Neural cell (in vitro differentiated cells): ENCODE data around the gene CANT1. TPM values are rescaled to one million over a fixed set of nuclear protein-coding genes. Genes with fewer than 3 reads are reported as not detected.

Experiments used
- H2AFZ ChIP-seq: fragments of 200-600, 300-800 bp; sonication (generic), shearing (Covaris generic); 2 replicates; pipeline ENCODE4 v1.6.0; 2014; ENCODE audit warnings: low read depth, mild to moderate bottlenecking, antibody characterized with exemption, low read length, moderate library complexity
- H3F3A ChIP-seq: fragments of 200-600 bp; shearing (Covaris generic); 2 replicates; pipeline ENCODE4 v1.6.1; 2016; ENCODE audit warnings: mild to moderate bottlenecking, moderate library complexity, mixed read lengths, antibody characterized with exemption, low read length; ENCODE audit not compliant: insufficient read depth, poor library complexity, severe bottlenecking
- H3K27ac ChIP-seq: fragments of 200-600, 300-800 bp; sonication (generic), shearing (Covaris generic); 2 replicates; pipeline ENCODE4 v1.5.1; 2014; ENCODE audit warnings: mild to moderate bottlenecking, low read length, moderate library complexity
- H3K27me3 ChIP-seq: fragments of 300-800, 200-600 bp; sonication (generic), shearing (Covaris generic); 2 replicates; pipeline ENCODE4 v1.6.0; 2014; ENCODE audit warnings: mild to moderate bottlenecking, low read depth, low read length, moderate library complexity; ENCODE audit not compliant: insufficient read depth
- H3K36me3 ChIP-seq: fragments of 300-800, 200-600 bp; sonication (generic), shearing (Covaris generic); 2 replicates; pipeline ENCODE4 v1.5.1; 2014; ENCODE audit warnings: mild to moderate bottlenecking, antibody characterized with exemption, low read length, moderate library complexity; ENCODE audit not compliant: insufficient read depth
- H3K4me2 ChIP-seq: fragments of 300-800, 200-600 bp; sonication (generic), shearing (Covaris generic); 2 replicates; pipeline ENCODE4 v1.6.0; 2014; ENCODE audit warnings: mild to moderate bottlenecking, low read length
- H3K4me3 ChIP-seq: fragments of 300-800, 200-600 bp; sonication (generic), shearing (Covaris generic); 2 replicates; pipeline ENCODE4 v1.5.1; 2014; ENCODE audit warnings: mild to moderate bottlenecking, low read length, moderate library complexity
- H3K79me2 ChIP-seq: fragments of 200-600 bp; shearing (Covaris generic); replicated peaks from 2 replicates; pipeline ENCODE4 v1.6.0; 2014; ENCODE audit warnings: mild to moderate bottlenecking, low read length, moderate library complexity; ENCODE audit not compliant: insufficient read depth
- H3K9ac ChIP-seq: fragments of 300-800, 200-600 bp; sonication (generic), shearing (Covaris generic); 2 replicates; pipeline ENCODE4 v1.6.1; 2016; ENCODE audit warnings: mild to moderate bottlenecking, low read length, mixed read lengths
- H3K9me2 ChIP-seq: fragments of 200-600 bp; shearing (Covaris generic); 2 replicates; pipeline ENCODE4 v1.6.1; 2016; ENCODE audit warnings: mild to moderate bottlenecking, low read length, mixed read lengths; ENCODE audit not compliant: insufficient read depth
- H3K9me3 ChIP-seq: fragments of 200-600, 300-800 bp; sonication (generic), shearing (Covaris generic); 2 replicates; pipeline ENCODE4 v1.6.1; 2016; ENCODE audit warnings: mild to moderate bottlenecking, mixed run types, low read length, moderate library complexity, mixed read lengths
- H4K20me1 ChIP-seq: fragments of 200-600 bp; shearing (Covaris generic); 2 replicates; pipeline ENCODE4 v1.6.1; 2016; ENCODE audit warnings: mild to moderate bottlenecking, mixed run types; ENCODE audit not compliant: insufficient read depth
- CTCF ChIP-seq: fragments of 450-650 bp; IDR thresholded peaks from 2 replicates; pipeline ENCODE4 v1.5.1; 2014; ENCODE audit warnings: antibody characterized with exemption, mild to moderate bottlenecking, moderate library complexity; ENCODE audit not compliant: poor library complexity, severe bottlenecking
- EP300 ChIP-seq: fragments of 450-650 bp; conservative IDR thresholded peaks from 2 replicates; pipeline ENCODE4 v1.6.1; 2014; ENCODE audit warnings: antibody characterized with exemption, mild to moderate bottlenecking, moderate library complexity; ENCODE audit not compliant: poor library complexity, severe bottlenecking
- EZH2 ChIP-seq: fragments of 200-600, 300-800 bp; shearing (Covaris generic), sonication (generic); IDR thresholded peaks from 2 replicates; pipeline ENCODE4 v1.6.1; 2014; ENCODE audit warnings: antibody characterized with exemption, low read length, borderline replicate concordance, mild to moderate bottlenecking; ENCODE audit not compliant: insufficient read depth, poor library complexity, severe bottlenecking
- MXI1 ChIP-seq: fragments of 450-650 bp; conservative IDR thresholded peaks from 2 replicates; pipeline ENCODE4 v1.6.1; 2014; ENCODE audit warnings: antibody characterized with exemption, mild to moderate bottlenecking; ENCODE audit not compliant: poor library complexity, severe bottlenecking
- POLR2AphosphoS5 ChIP-seq: IDR thresholded peaks from 2 replicates; pipeline ENCODE4 v1.6.1; 2012
- RAD21 ChIP-seq: fragments of 450-650 bp; conservative IDR thresholded peaks from 2 replicates; pipeline ENCODE4 v1.6.1; 2014; ENCODE audit warnings: antibody characterized with exemption, mild to moderate bottlenecking, moderate library complexity
- SMC3 ChIP-seq: fragments of 450-650 bp; conservative IDR thresholded peaks from 2 replicates; pipeline ENCODE4 v1.6.1; 2014; ENCODE audit warnings: antibody characterized with exemption, mild to moderate bottlenecking, moderate library complexity; ENCODE audit not compliant: poor library complexity
- TAF1 ChIP-seq: IDR thresholded peaks from 2 replicates; pipeline ENCODE4 v1.6.1; 2012; ENCODE audit warnings: low read depth
- polyA plus RNA-seq: library from polyadenylated mRNA; depleted of rRNA; stranded (reverse); fragments of >200 nt; gene quantifications from 2 replicates; pipeline ENCODE4 v1.2.3, GENCODE V29; 2014
- TF ChIP-seq, protein P1 (sequence below): IDR thresholded peaks from 2 replicates; pipeline ENCODE4 v1.6.1; 2012; ENCODE audit warnings: borderline replicate concordance

Gene CANT1
- polyA plus RNA-seq, 1 donor from 2014 or later = 17.7 TPM

GRCh38 chr17:78998311-78999055 lies 11.1 kb downstream of the CANT1 start:
- Histone ChIP-seq H3K27ac (no peak overlapping the region), H3K9me3 (no peaks in the 10 kb centered on the region), H3K36me3 (no peaks in the 10 kb centered on the region), H2AFZ (no peak overlapping the region), H3K9ac (no peak overlapping the region), H3K27me3 (no peaks in the 10 kb centered on the region), H3K9me2 (no peaks in the 10 kb centered on the region), H3K4me2 (no peak overlapping the region), H3K4me3 (no peak overlapping the region), H3F3A (no peaks in the 10 kb centered on the region), H4K20me1 (no peaks in the 10 kb centered on the region), H3K79me2 (no peaks in the 10 kb centered on the region)
- no peak for TF ChIP-seq MXI1
- TF ChIP-seq CTCF = no peak
- no peak for TF ChIP-seq TAF1
- no peak for TF ChIP-seq EP300
- TF ChIP-seq SMC3 = no peak
- TF ChIP-seq, protein P1, sequence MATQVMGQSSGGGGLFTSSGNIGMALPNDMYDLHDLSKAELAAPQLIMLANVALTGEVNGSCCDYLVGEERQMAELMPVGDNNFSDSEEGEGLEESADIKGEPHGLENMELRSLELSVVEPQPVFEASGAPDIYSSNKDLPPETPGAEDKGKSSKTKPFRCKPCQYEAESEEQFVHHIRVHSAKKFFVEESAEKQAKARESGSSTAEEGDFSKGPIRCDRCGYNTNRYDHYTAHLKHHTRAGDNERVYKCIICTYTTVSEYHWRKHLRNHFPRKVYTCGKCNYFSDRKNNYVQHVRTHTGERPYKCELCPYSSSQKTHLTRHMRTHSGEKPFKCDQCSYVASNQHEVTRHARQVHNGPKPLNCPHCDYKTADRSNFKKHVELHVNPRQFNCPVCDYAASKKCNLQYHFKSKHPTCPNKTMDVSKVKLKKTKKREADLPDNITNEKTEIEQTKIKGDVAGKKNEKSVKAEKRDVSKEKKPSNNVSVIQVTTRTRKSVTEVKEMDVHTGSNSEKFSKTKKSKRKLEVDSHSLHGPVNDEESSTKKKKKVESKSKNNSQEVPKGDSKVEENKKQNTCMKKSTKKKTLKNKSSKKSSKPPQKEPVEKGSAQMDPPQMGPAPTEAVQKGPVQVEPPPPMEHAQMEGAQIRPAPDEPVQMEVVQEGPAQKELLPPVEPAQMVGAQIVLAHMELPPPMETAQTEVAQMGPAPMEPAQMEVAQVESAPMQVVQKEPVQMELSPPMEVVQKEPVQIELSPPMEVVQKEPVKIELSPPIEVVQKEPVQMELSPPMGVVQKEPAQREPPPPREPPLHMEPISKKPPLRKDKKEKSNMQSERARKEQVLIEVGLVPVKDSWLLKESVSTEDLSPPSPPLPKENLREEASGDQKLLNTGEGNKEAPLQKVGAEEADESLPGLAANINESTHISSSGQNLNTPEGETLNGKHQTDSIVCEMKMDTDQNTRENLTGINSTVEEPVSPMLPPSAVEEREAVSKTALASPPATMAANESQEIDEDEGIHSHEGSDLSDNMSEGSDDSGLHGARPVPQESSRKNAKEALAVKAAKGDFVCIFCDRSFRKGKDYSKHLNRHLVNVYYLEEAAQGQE = no peak
- no peak for TF ChIP-seq RAD21
- no peak for TF ChIP-seq EZH2
- no peak for TF ChIP-seq POLR2AphosphoS5

DNA sequence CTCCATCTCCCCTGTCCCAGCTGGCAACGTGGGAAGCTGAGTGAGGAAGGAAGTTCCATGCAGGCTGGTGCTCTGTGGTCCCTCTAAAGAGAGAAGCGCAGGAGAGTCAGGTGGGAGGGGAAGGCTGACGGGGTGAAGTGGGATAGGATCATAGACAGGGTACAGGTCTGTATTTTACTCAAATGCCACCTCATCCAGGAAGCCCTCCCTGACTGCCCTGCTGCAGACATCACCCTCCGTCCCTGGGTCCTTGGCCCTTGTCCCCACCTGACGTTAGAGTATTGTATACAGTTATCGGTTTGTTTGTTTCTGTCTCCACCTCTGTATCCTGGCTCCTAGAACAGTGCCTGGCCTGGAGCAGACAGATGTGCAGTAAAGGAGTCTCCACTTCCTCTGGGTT lies 11.7 kb downstream of the CANT1 start:
- Histone ChIP-seq H3K9me2 (no peaks in the 10 kb centered on the region), H4K20me1 (no peaks in the 10 kb centered on the region), H3K4me2 (no peak overlapping the region), H3K36me3 (no peaks in the 10 kb centered on the region), H3F3A (no peaks in the 10 kb centered on the region), H2AFZ (no peak overlapping the region), H3K79me2 (no peaks in the 10 kb centered on the region), H3K27me3 (no peaks in the 10 kb centered on the region), H3K27ac (no peak overlapping the region), H3K4me3 (no peak overlapping the region), H3K9ac (no peak overlapping the region), H3K9me3 (no peaks in the 10 kb centered on the region)
- no peak for TF ChIP-seq POLR2AphosphoS5
- no peak for TF ChIP-seq MXI1
- TF ChIP-seq, protein P1 = no peak
- no peak for TF ChIP-seq CTCF
- no peak for TF ChIP-seq EP300
- no peak for TF ChIP-seq RAD21
- TF ChIP-seq TAF1 = no peak
